Esophagus squamous epithelium (tissue), 5 donors: Measurements from ENCODE around the gene ADAD1. TPM values are rescaled to one million over a fixed set of nuclear protein-coding genes. Genes with fewer than 3 reads are reported as not detected.

Experiments used
- DNase-seq: peaks from one replicate; lab custom pipeline; 2025; lab: John Stamatoyannopoulos, UW
- H3K27ac ChIP-seq, 4 donors: fragments of 200-600 bp; sonication (generic); one replicate each; pipeline ENCODE4 v1.5.1; 2016 to 2019; ENCODE audit warnings: mild to moderate bottlenecking in 1 of 4
- H3K27me3 ChIP-seq, 4 donors: fragments of 200-600 bp; sonication (generic); 1 replicate in 3 of 4; 2 replicates in 1 of 4; pipeline versions ENCODE4 v1.5.1 to v1.6.0; 2017 to 2021; ENCODE audit warnings: antibody characterized with exemption in 1 of 4
- H3K36me3 ChIP-seq, 3 donors: fragments of 200-600 bp; sonication (generic); one replicate each; pipeline ENCODE4 v1.5.1; 2016 to 2019
- H3K4me1 ChIP-seq, 3 donors: fragments of 200-600 bp; sonication (generic); one replicate each; pipeline ENCODE4 v1.5.1; 2017 to 2019
- H3K4me3 ChIP-seq, 4 donors: fragments of 200-600 bp; sonication (generic); 1 replicate in 3 of 4; 2 replicates in 1 of 4; pipeline ENCODE4 v1.5.1; 2016 to 2019; ENCODE audit warnings: mild to moderate bottlenecking in 2 of 4, moderate library complexity in 1 of 4
- H3K9me3 ChIP-seq, 3 donors: fragments of 200-600 bp; sonication (generic); one replicate each; pipeline ENCODE4 v1.5.1; 2016 to 2019
- POLR2A ChIP-seq, 4 donors: fragments of 450-650 bp; IDR thresholded peaks; one replicate each; pipeline ENCODE4 v1.6.1; 2017; ENCODE audit warnings: antibody characterized with exemption in 4 of 4, mild to moderate bottlenecking in 4 of 4, moderate library complexity in 3 of 4
- WGBS, 2 donors: methylation state at CpG; one replicate each; pipeline ENCODE4 v1.1.5; 2018; 5-methylcytosine and 5-hydroxymethylcytosine counted together
- intact Hi-C: fragments of 100-400 bp; cut with DNase I; formaldehyde crosslinking; loops from one replicate; pipeline ENCODE4 v1.15.0; 2022
- total RNA-seq, 4 donors: library from RNA; depleted of rRNA; stranded (reverse); fragments of >200 nt; gene quantifications; one replicate each; pipeline ENCODE4 v1.1.0, GENCODE V29; 2016
- TF ChIP-seq, protein P1 (sequence below), 6 experiments: fragments of 450-650 bp in 4 of 6; fragments of 200-600 bp in 2 of 6; sonication (generic) in 2 of 6; IDR thresholded peaks; one replicate each; pipeline ENCODE4 v1.5.1; 2016 to 2019; ENCODE audit warnings: antibody characterized with exemption in 6 of 6, mild to moderate bottlenecking in 4 of 6, moderate library complexity in 4 of 6
- donor health status: DM: yes; HTN: yes; CAD: no.

Gene ADAD1
- total RNA-seq, 4 donors from 2014 or later = not detected

DNA sequence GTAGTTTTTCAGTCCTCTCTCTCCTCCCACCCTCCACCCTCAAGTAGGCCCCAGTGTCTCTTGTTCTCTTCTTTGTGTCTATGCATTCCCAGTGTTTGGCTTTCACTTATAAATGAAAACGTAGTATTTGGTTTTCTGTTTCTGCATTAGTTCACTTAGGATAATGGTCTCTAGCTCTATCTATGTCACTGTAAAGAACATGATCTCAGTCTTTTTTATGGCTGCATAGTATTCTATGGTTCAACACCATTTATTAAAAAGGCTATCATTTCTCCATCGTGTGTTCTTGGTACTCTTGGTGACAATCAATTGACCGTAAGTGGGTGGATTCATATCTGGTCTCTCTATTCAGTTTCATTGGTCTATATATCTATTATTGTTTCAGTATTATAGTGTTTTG, 96.4 kb downstream of the ADAD1 start:
- Histone ChIP-seq H3K27ac (no peak overlapping the region), H3K4me1 (no peaks in the 10 kb centered on the region), H3K9me3 (no peaks in the 10 kb centered on the region), H3K36me3 (no peaks in the 10 kb centered on the region), H3K4me3 (no peak overlapping the region), H3K27me3 (no peaks in the 10 kb centered on the region)
- DNase-seq = no peak
- TF ChIP-seq, protein P1, sequence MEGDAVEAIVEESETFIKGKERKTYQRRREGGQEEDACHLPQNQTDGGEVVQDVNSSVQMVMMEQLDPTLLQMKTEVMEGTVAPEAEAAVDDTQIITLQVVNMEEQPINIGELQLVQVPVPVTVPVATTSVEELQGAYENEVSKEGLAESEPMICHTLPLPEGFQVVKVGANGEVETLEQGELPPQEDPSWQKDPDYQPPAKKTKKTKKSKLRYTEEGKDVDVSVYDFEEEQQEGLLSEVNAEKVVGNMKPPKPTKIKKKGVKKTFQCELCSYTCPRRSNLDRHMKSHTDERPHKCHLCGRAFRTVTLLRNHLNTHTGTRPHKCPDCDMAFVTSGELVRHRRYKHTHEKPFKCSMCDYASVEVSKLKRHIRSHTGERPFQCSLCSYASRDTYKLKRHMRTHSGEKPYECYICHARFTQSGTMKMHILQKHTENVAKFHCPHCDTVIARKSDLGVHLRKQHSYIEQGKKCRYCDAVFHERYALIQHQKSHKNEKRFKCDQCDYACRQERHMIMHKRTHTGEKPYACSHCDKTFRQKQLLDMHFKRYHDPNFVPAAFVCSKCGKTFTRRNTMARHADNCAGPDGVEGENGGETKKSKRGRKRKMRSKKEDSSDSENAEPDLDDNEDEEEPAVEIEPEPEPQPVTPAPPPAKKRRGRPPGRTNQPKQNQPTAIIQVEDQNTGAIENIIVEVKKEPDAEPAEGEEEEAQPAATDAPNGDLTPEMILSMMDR (IDR thresholded peaks at IDR 0.05) = no peak
- 75 to 95% methylated on average over 3 of the region's 3 CpGs for WGBS, 2 donors
- intact Hi-C loops = no loop called here

DNA sequence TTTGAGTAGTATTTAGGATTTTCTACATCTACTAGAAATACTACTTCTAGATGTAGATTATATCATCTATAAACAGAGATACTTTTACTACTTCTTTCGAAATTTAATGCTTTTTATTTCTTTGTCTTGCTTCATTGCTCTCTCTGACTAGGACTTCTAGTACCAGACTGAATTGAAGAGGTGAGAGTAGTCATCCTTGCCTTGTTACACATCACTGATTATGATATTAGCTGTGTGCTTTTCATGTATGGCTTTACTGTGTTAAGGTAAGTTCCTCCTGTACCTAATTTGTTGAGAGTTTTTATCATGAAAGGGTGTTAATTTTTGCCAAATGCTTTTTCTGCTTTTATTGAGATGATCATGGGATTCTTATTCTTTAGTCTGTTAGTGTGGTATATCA, 97.3 kb downstream of the ADAD1 start:
- TF ChIP-seq POLR2A (IDR thresholded peaks at IDR 0.05) = no peak
- TF ChIP-seq, protein P1 (IDR thresholded peaks at IDR 0.05) = no peak
- DNase-seq = no peak
- intact Hi-C loops = no loop called here
- H3K9me3 ChIP-seq = no peaks in the 10 kb centered on the region
- no peaks in the 10 kb centered on the region for H3K27me3 ChIP-seq
- WGBS, 2 donors = 38 to 52% methylated on average over 1 of the region's 1 CpG
- no peaks in the 10 kb centered on the region for H3K36me3 ChIP-seq
- no peaks in the 10 kb centered on the region for H3K4me1 ChIP-seq
- H3K4me3 ChIP-seq = no peak overlapping the region
- H3K27ac ChIP-seq = no peak overlapping the region

DNA sequence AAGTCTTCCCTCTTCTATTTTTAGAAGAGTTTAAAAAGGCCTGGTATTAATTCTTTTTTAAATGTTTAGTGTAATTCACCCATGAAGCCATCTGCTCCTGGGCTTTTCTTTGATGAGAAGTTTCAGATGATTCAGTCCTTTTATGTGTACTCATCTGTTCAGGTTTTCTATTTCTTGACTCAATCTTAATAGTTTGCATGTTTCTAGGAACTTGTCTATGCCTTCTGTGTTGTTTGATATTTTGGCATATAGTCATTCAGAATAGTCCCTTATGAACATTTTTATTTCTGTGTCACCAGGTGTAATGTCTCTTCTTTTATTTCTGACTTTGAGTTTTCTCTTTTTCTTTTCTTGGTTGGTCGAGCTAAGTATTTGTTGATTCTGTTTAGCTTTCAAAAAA, 97.9 kb downstream of the ADAD1 start:
- WGBS, 2 donors = 74 to 81% methylated on average over 1 of the region's 1 CpG
- intact Hi-C loops = no loop called here

More for the DNA sequence above, 97.9 kb downstream of the ADAD1 start:
- DNase-seq = no peak
- H3K36me3 ChIP-seq = no peaks in the 10 kb centered on the region
- TF ChIP-seq, protein P1 (IDR thresholded peaks at IDR 0.05) = no peak
- no peak for TF ChIP-seq POLR2A (IDR thresholded peaks at IDR 0.05)
- no peaks in the 10 kb centered on the region for H3K9me3 ChIP-seq
- H3K4me1 ChIP-seq = no peaks in the 10 kb centered on the region
- no peaks in the 10 kb centered on the region for H3K27me3 ChIP-seq
- H3K27ac ChIP-seq = no peak overlapping the region
- H3K4me3 ChIP-seq = no peak overlapping the region

Other genes starting within 250 kb of the ADAD1 start
- gene BLTP1, start 226.7 kb upstream of the ADAD1 start, total RNA-seq = 100 to 1,000 TPM in 1 of 4 donors, 10 to 100 TPM in 3; 27.1 to 100 (median 37.8) TPM
- gene IL2, start 77.7 kb downstream of the ADAD1 start, total RNA-seq = not detected
- under 1 TPM in 1 of 4 donors, not detected in 3; 0.66 TPM for gene IL21, start 242.1 kb downstream of the ADAD1 start, total RNA-seq